ENCODE measurements around the gene GIT1.

- TF ChIP-seq POLR2A (IDR thresholded peaks at IDR 0.05) (no peak), CTCF (IDR thresholded peaks at IDR 0.05) (no peak)
These were observed 6.7 kb upstream of the GIT1 start for GRCh38 chr17:29595943-29596774.
